CD4-positive, alpha-beta T cell treated with Interleukin-15 for 1 hour (primary cell): ENCODE results near the gene HDAC9.
"Not testable (repeated sequence)": the region's sequence is repeated elsewhere in the genome, so short reads cannot be mapped to it uniquely, and the experiment has no call there.

Experiments
- DNase-seq: peaks from one replicate; pipeline ENCODE4 v3.0.0-alpha.2; 2020

HDAC9 gene

GRCh38 chr7:18667466-18667865 lies 171.9 kb downstream of the HDAC9 start:
- no peak for DNase-seq

- DNase-seq = no peak
Observed at GRCh38 chr7:18671176-18671575, 175.6 kb downstream of the HDAC9 start.

- no peak for DNase-seq
Observed at GRCh38 chr7:18675579-18675978, 180.0 kb downstream of the HDAC9 start.

GRCh38 chr7:18679261-18679660 lies 183.7 kb downstream of the HDAC9 start:
- no peak for DNase-seq

GRCh38 chr7:18680576-18680975 lies 185.0 kb downstream of the HDAC9 start:
- DNase-seq = no peak

GRCh38 chr7:18684916-18685315 lies 189.4 kb downstream of the HDAC9 start:
- DNase-seq = no peak

- DNase-seq = no peak
Observed at GRCh38 chr7:18685971-18686370, 190.4 kb downstream of the HDAC9 start.

- no peak for DNase-seq
Observed at GRCh38 chr7:18689551-18689950, 194.0 kb downstream of the HDAC9 start.

GRCh38 chr7:18693406-18693805 lies 197.9 kb downstream of the HDAC9 start:
- DNase-seq = no peak

- DNase-seq = no peak
Observed at GRCh38 chr7:18693816-18694215, 198.3 kb downstream of the HDAC9 start.

GRCh38 chr7:18694484-18694883 lies 198.9 kb downstream of the HDAC9 start:
- no peak for DNase-seq

GRCh38 chr7:18694911-18695310 lies 199.4 kb downstream of the HDAC9 start:
- no peak for DNase-seq

- DNase-seq = no peak
Observed at GRCh38 chr7:18698258-18698734, 202.7 kb downstream of the HDAC9 start.

GRCh38 chr7:18700147-18700546 lies 204.6 kb downstream of the HDAC9 start:
- DNase-seq = no peak

- DNase-seq = no peak
Observed at GRCh38 chr7:18702071-18702829, 206.7 kb downstream of the HDAC9 start.

GRCh38 chr7:18703685-18704084 lies 208.1 kb downstream of the HDAC9 start:
- no peak for DNase-seq

- DNase-seq = no peak
Observed at GRCh38 chr7:18706670-18707069, 211.1 kb downstream of the HDAC9 start.

- DNase-seq = no peak
Observed at GRCh38 chr7:18708204-18708603, 212.7 kb downstream of the HDAC9 start.

- DNase-seq = no peak
Observed at GRCh38 chr7:18715988-18716387, 220.4 kb downstream of the HDAC9 start.

GRCh38 chr7:18721429-18721828 lies 225.9 kb downstream of the HDAC9 start:
- no peak for DNase-seq

- no peak for DNase-seq
Observed at GRCh38 chr7:18724318-18724717, 228.8 kb downstream of the HDAC9 start.

GRCh38 chr7:18727115-18727870 lies 231.7 kb downstream of the HDAC9 start:
- DNase-seq = no peak

- DNase-seq = not testable (repeated sequence)
Observed at GRCh38 chr7:18736012-18736411, 240.5 kb downstream of the HDAC9 start.

GRCh38 chr7:18740579-18740988 lies 245.0 kb downstream of the HDAC9 start:
- no peak for DNase-seq
